Suprapubic skin (tissue), 4 donors: ENCODE data around the gene TOGARAM2.

Source experiments
- POLR2A ChIP-seq, 2 donors: fragments of 450-650 bp; IDR thresholded peaks; one replicate each; pipeline ENCODE4 v1.6.1; 2017; ENCODE audit warnings: antibody characterized with exemption in 2 of 2, mild to moderate bottlenecking in 2 of 2, moderate library complexity in 2 of 2
- POLR2AphosphoS5 ChIP-seq, 3 donors: sonication (generic); formaldehyde crosslinking; IDR thresholded peaks; one replicate each; pipeline ENCODE4 v1.6.1; 2017; ENCODE audit warnings: antibody characterized with exemption in 3 of 3
- TF ChIP-seq, protein P1 (sequence below), 2 donors: fragments of 200-600 bp in 1 of 2; fragments of 450-650 bp in 1 of 2; sonication (generic) in 1 of 2; IDR thresholded peaks; one replicate each; pipeline ENCODE4 v1.5.1; 2016 to 2019; ENCODE audit warnings: antibody characterized with exemption in 2 of 2, mild to moderate bottlenecking in 1 of 2, moderate library complexity in 1 of 2

DNA sequence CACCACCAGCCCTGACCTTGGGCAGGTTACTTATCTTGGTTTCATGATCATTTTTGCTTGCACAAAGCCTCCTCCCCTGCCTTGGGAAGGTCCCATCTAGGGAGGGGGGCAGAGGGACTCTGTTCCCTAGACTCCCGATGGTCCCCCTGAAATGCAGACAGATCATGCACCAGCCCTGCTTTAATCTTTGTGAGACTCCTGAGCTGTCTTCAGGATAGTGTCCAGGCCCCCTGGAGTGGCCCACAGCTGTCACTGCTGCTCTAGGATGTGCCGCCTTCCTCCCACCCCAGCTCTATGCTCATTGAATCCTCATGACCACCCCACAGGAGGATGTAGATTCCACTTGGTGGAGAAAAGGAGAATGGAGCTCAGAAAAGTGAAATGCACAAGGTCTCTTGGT is 65.2 kb downstream of the TOGARAM2 start:
- TF ChIP-seq, protein P1, sequence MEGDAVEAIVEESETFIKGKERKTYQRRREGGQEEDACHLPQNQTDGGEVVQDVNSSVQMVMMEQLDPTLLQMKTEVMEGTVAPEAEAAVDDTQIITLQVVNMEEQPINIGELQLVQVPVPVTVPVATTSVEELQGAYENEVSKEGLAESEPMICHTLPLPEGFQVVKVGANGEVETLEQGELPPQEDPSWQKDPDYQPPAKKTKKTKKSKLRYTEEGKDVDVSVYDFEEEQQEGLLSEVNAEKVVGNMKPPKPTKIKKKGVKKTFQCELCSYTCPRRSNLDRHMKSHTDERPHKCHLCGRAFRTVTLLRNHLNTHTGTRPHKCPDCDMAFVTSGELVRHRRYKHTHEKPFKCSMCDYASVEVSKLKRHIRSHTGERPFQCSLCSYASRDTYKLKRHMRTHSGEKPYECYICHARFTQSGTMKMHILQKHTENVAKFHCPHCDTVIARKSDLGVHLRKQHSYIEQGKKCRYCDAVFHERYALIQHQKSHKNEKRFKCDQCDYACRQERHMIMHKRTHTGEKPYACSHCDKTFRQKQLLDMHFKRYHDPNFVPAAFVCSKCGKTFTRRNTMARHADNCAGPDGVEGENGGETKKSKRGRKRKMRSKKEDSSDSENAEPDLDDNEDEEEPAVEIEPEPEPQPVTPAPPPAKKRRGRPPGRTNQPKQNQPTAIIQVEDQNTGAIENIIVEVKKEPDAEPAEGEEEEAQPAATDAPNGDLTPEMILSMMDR (IDR thresholded peaks at IDR 0.05), result no peak
- TF ChIP-seq POLR2AphosphoS5 (IDR thresholded peaks at IDR 0.05), result no peak
- TF ChIP-seq POLR2A (IDR thresholded peaks at IDR 0.05), result no peak
